SU-DHL-6 (cell line): ENCODE data around the gene C14orf132.

Experiments used
- CTCF ChIP-seq: fragments of 200-600 bp; sonication (generic); IDR thresholded peaks from one replicate; pipeline ENCODE4 v1.5.1; 2017; ENCODE audit warnings: antibody characterized with exemption, mild to moderate bottlenecking, low read length, moderate library complexity; ENCODE audit not compliant: insufficient read depth, poor library complexity, severe bottlenecking
- EZH2phosphoT487 ChIP-seq: fragments of 200-600 bp; sonication (generic), shearing (Covaris generic); conservative IDR thresholded peaks from 2 replicates; pipeline ENCODE4 v1.6.1; 2018; ENCODE audit warnings: mild to moderate bottlenecking, antibody characterized with exemption, low read length, moderate library complexity, mixed read lengths

GRCh38 chr14:96046630-96047029 lies 7.5 kb downstream of the C14orf132 start:
- TF ChIP-seq CTCF (no peak), EZH2phosphoT487 (no peak)
